ENCODE data around the gene HDDC2. TPM values are rescaled to one million over a fixed set of nuclear protein-coding genes. Genes with fewer than 3 reads are reported as not detected.

HDDC2 gene
- total RNA-seq (2014; rRNA removed) (88.6 and 96.8 TPM in 2 replicates), Bru-seq, nascent RNA (percentile 73 among the genes with signal in this experiment), BruChase-seq, experiment 1, labeled RNA remaining after a 6-hour chase (percentile 61 among the genes with signal in this experiment), BruChase-seq, experiment 2, labeled RNA remaining after a 2-hour chase (percentile 56 among the genes with signal in this experiment)
- long read RNA-seq, transcript HDDC2-202 (6 exons, 918 nt), result major isoform, 22 of 64 reads
- long read RNA-seq, transcript HDDC2-201 (5 exons, 1,350 nt), result minor isoform, 19 of 64 reads
- long read RNA-seq, partial matches to known transcripts, result 6 of 64 reads
- long read RNA-seq, other reads (novel, unspliced or antisense), result 15 of 64 reads

GRCh38 chr6:125301435-125302391 lies at the start of gene HDDC2:
TSS of gene HDDC2 (minus strand) at chr6:125301967. CDS start at chr6:125301932, 35 bp downstream.
- TF ChIP-seq CTCF (conservative IDR thresholded peaks at IDR 0.05; ENCODE audit: low read depth, low read length), result no peak
- TF ChIP-seq EZH2phosphoT487 (IDR thresholded peaks at IDR 0.05; ENCODE audit: borderline replicate concordance, low read length), result no peak
- TF ChIP-seq EZH2 (IDR thresholded peaks at IDR 0.05; ENCODE audit: low read length, unreplicated experiment), result no peak
- H2AFZ ChIP-seq (ENCODE audit: low read length), result peak within 1 kb of the TSS; percentile 85
- peak within 1 kb of the TSS; percentile 43 for H3K27ac ChIP-seq (ENCODE audit: low read length)
- DNase-seq (peak; percentile 55), ATAC-seq (peak; percentile 87)
- no peaks in the 10 kb centered on the region for H4K20me1 ChIP-seq (ENCODE audit: low read length)
- H3K27me3 ChIP-seq (ENCODE audit: low read length), result no peaks in the 10 kb centered on the region
- ChIA-PET POLR2A (ENCODE audit: unreplicated experiment) (no interaction called here), CTCF (interaction anchor here (0.9 kb wide), 1 partner anchor 100 kb away, joined by 3 read pairs; no protein-coding TSS in a partner anchor)
- H3K9me2 ChIP-seq (replicated peaks; ENCODE audit: low read length), result no peaks in the 10 kb centered on the region
- BruUV-seq (replicated peaks), result no TSS peak
- peaks cover 22% of the 10 kb centered on the region for H3K79me2 ChIP-seq (ENCODE audit: low read length)
- intact Hi-C loops (cut with micrococcal nuclease), result loop anchor here (1.0 to 5.0 kb wide), 2 partner anchors 99 to 148 kb away; partner anchors contain the start of gene TPD52L1
- no peaks in the 10 kb centered on the region for H3F3A ChIP-seq (ENCODE audit: low read length, unreplicated experiment)
- H3K36me3 ChIP-seq (ENCODE audit: low read depth, low read length), result peaks cover 7% of the 10 kb centered on the region; the same call in 1 of the 2 replicates
- H3K4me2 ChIP-seq (ENCODE audit: low read length), result peak within 1 kb of the TSS; percentile 93
- peak within 1 kb of the TSS; percentile 70 for H3K4me3 ChIP-seq (ENCODE audit: low read length)
- H3K9ac ChIP-seq (ENCODE audit: low read length), result peak within 1 kb of the TSS; percentile 92
- H3K4me1 ChIP-seq (ENCODE audit: insufficient read depth, low read length), result peaks cover 8% of the 10 kb centered on the region
- no peaks in the 10 kb centered on the region for H3K9me3 ChIP-seq (ENCODE audit: low read length)

- no peak overlapping the region for H3K4me3 ChIP-seq (ENCODE audit: low read length)
Measured at GRCh38 chr6:125346926-125347563, 45.3 kb upstream of the HDDC2 start.

More at GRCh38 chr6:125346926-125347563, 45.3 kb upstream of the HDDC2 start:
- BruUV-seq (replicated peaks), result no TSS peak
- no peaks in the 10 kb centered on the region for H3K9me2 ChIP-seq (replicated peaks; ENCODE audit: low read length)
- DNase-seq, result no peak
- no peaks in the 10 kb centered on the region for H3K9me3 ChIP-seq (ENCODE audit: low read length)
- peaks cover 62% of the 10 kb centered on the region for H3K27me3 ChIP-seq (ENCODE audit: low read length)
- POLR2A ChIA-PET (ENCODE audit: unreplicated experiment), result no interaction called here
- no peak for TF ChIP-seq EZH2phosphoT487 (IDR thresholded peaks at IDR 0.05; ENCODE audit: borderline replicate concordance, low read length)
- no peak for TF ChIP-seq EZH2 (IDR thresholded peaks at IDR 0.05; ENCODE audit: low read length, unreplicated experiment)
- TF ChIP-seq CTCF (conservative IDR thresholded peaks at IDR 0.05; ENCODE audit: low read depth, low read length), result no peak
- H3K79me2 ChIP-seq (ENCODE audit: low read length), result no peaks in the 10 kb centered on the region
- no peak overlapping the region for H3K9ac ChIP-seq (ENCODE audit: low read length)
- H3K4me2 ChIP-seq (ENCODE audit: low read length), result no peak overlapping the region
- no peaks in the 10 kb centered on the region for H3K4me1 ChIP-seq (ENCODE audit: insufficient read depth, low read length)
- ATAC-seq, result no peak
- no peak overlapping the region for H3K27ac ChIP-seq (ENCODE audit: low read length)
- intact Hi-C loops (cut with micrococcal nuclease), result no loop called here
- H2AFZ ChIP-seq (ENCODE audit: low read length), result no peak overlapping the region
- no peaks in the 10 kb centered on the region for H4K20me1 ChIP-seq (ENCODE audit: low read length)
- H3K36me3 ChIP-seq (ENCODE audit: low read depth, low read length), result no peaks in the 10 kb centered on the region
- CTCF ChIA-PET, result no interaction called here
- no peaks in the 10 kb centered on the region for H3F3A ChIP-seq (ENCODE audit: low read length, unreplicated experiment)
